ENCODE data around the gene DOK7.

DNA sequence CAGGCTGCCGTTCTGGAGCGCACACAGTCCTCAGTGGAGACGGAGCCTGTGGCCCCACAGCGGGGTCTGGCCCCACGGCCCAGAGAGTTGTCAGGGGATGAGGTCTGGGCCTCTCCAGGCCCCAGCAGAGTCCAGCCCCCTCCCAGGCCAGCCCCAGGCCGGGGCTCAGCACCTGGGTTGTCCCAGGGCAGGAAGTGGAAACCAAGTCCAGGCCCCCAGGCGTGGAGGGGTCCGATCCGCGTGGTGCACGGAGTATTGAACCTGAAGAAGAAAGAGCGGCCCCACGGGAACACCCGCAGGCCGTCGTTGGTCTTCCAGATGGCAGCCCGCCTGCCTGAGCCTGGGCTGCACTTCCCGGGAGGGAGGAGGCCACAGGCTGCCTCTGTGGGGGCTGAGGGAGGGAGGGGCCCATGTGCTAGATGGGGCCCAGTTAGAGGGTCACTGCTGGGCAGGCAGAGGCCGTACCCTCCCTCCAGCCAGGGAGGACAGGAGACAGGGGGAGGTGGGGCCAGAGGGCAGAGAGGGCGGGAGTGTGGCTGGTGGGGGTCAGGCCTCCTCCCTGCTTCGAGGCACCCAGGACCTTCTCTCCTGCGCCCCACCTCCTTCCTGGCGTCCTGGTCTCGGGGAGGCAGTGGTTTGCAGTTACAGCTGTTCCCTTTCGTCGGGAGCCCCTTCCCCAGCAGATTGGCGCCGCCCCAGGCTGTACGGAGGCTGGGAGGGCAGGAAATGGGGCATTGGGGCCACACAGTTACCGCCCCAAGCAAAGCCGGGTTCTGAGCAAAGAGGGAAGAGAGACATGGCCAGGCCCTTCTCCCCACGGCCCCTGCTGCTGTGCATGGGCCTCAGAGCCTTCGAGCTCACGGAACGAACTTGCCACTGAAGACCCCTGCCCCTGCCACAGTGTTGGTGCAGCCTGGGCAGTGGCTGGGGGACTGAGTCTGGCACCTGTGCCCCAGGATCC lies 13.3 kb upstream of the DOK7 start:
- TF ChIP-seq, protein P1, sequence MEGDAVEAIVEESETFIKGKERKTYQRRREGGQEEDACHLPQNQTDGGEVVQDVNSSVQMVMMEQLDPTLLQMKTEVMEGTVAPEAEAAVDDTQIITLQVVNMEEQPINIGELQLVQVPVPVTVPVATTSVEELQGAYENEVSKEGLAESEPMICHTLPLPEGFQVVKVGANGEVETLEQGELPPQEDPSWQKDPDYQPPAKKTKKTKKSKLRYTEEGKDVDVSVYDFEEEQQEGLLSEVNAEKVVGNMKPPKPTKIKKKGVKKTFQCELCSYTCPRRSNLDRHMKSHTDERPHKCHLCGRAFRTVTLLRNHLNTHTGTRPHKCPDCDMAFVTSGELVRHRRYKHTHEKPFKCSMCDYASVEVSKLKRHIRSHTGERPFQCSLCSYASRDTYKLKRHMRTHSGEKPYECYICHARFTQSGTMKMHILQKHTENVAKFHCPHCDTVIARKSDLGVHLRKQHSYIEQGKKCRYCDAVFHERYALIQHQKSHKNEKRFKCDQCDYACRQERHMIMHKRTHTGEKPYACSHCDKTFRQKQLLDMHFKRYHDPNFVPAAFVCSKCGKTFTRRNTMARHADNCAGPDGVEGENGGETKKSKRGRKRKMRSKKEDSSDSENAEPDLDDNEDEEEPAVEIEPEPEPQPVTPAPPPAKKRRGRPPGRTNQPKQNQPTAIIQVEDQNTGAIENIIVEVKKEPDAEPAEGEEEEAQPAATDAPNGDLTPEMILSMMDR (IDR thresholded peaks at IDR 0.05), result no peak
- no peak for TF ChIP-seq ZFX (IDR thresholded peaks at IDR 0.05; ENCODE audit: borderline replicate concordance)

Data from 22Rv1 (cell line).